Right renal cortex interstitium (tissue), 3 donors: ENCODE results near the gene NPC1. TPM values are rescaled to one million over a fixed set of nuclear protein-coding genes. Genes with fewer than 3 reads are reported as not detected.
"Not testable (repeated sequence)": the region's sequence is repeated elsewhere in the genome, so short reads cannot be mapped to it uniquely, and the experiment has no call there.

Experiments
- DNase-seq, 3 donors: peaks; one replicate each; pipeline ENCODE4 v3.0.0-alpha.2; 2013; ENCODE audit warnings: low read depth in 3 of 3, low spot score in 2 of 3
- polyA plus RNA-seq, 3 donors: library from polyadenylated mRNA; unstranded; fragments of 120-200 nt; gene quantifications; one replicate each; pipeline ENCODE4 v1.2.1, GENCODE V29; 2013; ENCODE audit not compliant: insufficient read length in 3 of 3

Gene NPC1
- polyA plus RNA-seq, 3 donors = 18.5 to 21.3 (median 20.0) TPM

DNA sequence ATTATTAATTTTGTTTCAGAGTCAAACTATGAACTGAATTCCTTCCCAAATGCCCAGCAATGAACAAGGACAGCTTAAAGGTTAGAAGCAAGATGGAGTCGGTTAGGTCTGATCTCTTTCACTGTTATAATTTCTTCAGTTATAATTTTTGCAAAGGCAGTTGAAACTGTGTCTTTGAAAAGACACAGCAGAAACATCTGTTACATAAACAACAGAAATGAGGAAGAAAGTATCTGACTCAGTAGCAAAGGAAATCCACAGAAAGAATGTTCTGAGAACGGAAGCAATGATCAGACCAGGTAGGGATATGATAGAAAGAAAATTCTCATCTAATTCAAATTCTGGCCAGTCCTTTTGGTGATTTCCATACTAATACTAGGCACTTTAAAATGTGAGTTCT, 88.2 kb downstream of the NPC1 start:
- no peak for DNase-seq

DNA sequence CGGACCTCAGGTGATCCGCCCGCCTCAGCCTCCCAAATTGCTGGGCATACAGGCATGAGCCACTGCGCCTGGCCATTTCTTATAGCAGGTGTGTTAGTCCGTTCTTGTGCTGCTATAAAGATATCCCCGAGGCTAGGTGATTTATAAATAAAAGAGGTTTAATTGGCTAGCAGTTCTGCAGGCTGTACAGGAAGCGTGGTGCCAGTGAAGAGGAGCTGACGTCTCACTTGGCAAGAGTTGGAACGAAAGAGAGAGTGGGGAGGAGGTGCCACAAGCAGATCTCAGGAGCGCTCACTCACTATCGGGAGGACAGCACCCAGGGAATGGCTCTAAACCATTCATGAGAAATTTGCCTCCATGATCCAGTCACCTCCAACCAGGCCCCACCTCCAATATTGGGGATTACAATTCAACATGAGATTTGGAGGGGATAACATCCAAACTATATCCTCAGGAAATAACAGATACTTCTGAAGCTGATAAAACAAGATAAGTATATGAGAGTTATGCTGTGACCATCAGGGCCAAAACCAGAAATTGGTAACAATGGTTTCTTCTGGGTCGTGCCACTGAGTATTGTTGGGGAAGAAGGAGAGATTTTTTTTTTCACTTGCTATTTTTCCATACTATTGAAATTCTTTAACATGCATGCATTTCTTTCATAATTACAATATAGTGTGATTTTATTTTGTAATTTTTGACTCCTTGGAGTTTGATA, 90.4 kb downstream of the NPC1 start:
- no peak for DNase-seq

DNA sequence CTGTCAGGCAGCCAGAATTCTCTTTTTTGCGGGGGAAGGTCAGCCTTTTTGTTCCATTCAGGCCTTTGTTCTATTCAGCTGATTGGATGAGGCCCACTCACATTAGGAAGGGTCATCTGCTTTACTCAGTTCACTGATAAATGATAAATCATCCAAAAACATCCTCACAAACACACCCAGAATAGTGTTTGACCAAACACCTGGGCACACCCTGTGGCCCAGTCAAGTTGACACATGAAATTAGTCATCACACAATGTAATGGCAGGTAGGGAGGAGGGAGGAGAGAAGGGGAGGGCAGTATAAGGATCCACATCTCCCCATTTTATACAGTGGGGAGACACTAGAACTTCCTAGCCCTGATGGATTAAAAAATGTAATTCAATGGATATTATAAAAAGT, 91.3 kb downstream of the NPC1 start:
- DNase-seq = no peak

DNA sequence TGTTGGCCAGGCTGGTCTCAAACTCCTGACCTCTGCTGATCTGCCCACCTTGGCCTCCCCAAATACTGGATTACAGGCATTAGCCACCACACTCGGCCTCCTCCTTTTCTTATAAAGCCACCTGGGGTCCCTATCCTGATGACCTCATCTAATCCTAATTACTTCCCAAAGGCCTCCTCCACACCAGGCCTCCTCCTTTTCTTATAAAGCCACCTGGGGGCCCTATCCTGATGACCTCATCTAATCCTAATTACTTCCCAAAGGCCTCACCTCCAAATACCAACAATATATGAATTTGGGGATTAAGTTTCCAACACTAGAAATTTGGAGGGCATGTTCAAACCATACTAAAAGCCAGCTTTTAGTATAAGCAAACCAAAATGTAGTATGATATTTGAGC, 92.7 kb downstream of the NPC1 start:
- DNase-seq = no peak

DNA sequence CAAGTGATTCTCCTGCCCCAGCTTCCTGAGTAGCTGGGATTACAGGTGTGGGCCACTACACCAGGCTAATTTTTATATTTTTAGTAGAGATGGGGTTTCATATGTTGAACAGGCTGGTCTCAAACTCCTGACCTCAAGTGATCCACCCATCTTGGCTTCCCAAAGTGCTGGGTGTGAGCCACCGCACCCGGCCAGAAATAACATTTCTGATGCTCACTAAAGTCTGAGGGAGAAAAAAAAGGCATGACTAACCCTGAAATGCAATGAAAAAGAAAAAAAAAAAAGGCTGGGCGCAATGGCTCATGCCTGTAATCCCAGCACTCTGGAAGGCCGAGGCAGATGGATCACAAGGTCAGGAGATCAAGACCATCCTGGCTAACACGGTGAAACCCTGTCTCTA, 96.7 kb downstream of the NPC1 start:
- not testable (repeated sequence) for DNase-seq

DNA sequence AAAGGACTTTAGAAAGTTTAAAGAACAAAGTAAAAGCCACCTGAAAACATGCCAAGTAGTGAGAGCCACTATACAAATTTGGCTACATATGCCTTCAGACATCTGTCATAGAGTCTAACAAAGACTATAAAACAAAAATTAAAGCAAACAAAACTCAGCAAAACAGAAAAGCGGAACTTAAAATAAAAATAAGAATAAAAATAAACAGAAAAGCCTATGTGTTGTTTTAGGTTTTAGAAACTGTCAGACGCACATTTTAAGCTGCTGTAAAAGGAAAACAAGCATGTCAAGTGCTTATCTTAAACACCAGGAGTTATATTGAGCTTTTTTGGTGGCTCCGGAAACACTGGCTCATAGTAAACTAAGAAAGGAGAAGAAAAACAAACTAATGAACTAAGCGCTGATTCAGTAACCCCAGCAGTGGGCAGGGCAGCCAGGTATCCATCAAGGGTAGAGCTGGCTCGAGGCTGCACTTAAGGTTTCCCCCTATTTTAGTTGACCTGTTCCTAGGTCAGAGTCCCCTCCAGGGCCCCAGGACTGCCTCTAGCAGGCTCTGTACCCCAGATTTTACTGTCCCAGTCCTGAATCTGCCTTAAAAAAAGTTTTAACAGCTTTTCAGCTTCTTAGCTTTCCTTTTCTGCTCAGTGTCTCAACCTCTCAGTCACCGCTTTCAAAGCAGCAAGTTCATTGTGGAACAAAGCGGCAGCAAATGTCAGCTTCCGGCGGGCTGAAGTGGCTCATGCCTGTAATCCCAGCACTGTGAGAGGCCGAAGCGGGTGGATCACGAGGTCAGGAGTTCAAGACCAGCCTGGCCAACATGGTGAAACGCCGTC, 98.4 kb downstream of the NPC1 start:
- no peak for DNase-seq

DNA sequence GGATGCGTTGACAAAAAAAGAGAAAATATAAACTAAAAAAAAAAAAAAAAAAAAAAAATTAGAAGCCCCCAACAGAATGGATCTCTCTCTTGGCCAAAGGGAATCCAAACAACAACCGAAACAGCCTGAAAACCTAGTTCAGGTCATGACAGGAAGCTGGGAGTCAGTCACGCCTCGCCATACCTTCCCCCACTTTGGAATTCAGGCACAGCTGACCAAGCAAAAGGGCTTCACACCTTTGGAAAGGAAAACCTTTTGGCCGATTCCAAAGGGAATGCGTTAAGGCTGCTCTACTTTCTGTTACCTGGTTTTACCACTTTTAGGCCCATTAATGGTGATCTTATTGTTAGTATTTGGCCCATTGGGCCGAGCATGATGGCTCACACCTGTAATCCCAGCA, 100.9 kb downstream of the NPC1 start:
- DNase-seq = no peak

DNA sequence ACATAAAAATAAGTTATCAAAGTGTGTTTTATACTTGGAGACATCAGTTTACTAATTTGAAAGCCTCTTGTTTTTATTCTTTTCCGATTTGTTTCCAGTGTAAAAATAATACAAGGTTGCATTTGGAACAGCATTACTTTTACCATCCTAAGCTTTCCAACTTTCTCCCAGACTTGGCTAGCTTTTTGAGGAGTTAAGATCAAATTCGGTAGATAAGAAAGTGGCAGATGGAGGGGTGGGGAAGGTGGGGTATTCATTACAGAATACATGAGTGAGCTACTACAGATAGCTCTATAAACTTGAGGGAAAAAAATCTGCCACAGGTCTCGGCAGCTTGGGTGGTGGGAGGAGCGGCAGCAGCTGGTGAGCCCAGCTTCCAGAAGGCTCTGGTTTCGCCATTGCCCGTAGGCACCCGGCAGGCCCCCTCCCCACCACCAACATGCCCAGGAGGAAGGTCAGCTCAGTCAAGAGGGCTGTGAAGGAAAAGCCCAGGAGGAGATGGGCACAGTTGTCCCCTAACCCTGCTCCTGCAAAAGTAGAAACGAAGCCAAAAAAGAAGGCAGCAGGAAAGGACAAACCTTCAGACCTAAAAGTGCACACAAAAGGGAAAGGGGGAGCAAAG, 101.6 kb downstream of the NPC1 start:
- DNase-seq = no peak

Other genes starting within 250 kb of the NPC1 start
- gene RIOK3, start 133.2 kb downstream of the NPC1 start, polyA plus RNA-seq = 10 to 100 TPM; 71.9 to 75.9 (median 73.8) TPM
- gene RMC1, start 83.0 kb downstream of the NPC1 start, polyA plus RNA-seq = 10 to 100 TPM; 23.7 to 25.3 (median 24.0) TPM
- gene ANKRD29, start 76.4 kb upstream of the NPC1 start, polyA plus RNA-seq = under 1 TPM; 0.55 to 0.93 (median 0.78) TPM
- gene LAMA3, start 102.9 kb upstream of the NPC1 start, polyA plus RNA-seq = 1 to 10 TPM; 1.6 to 2.6 (median 1.8) TPM